Measurements from ENCODE around the gene SNAI3. TPM values are rescaled to one million over a fixed set of nuclear protein-coding genes. Genes with fewer than 3 reads are reported as not detected.
"Not testable (repeated sequence)": the region's sequence is repeated elsewhere in the genome, so short reads cannot be mapped to it uniquely, and the experiment has no call there.

The SNAI3 gene
- total and polyA plus RNA-seq, 9 of the 15 experiments (the other 6 are each of a cell fraction or from before 2014, with no cell fraction given) = 0.04 to 4.1 (median 0.80) TPM; not detected in 1

DNA sequence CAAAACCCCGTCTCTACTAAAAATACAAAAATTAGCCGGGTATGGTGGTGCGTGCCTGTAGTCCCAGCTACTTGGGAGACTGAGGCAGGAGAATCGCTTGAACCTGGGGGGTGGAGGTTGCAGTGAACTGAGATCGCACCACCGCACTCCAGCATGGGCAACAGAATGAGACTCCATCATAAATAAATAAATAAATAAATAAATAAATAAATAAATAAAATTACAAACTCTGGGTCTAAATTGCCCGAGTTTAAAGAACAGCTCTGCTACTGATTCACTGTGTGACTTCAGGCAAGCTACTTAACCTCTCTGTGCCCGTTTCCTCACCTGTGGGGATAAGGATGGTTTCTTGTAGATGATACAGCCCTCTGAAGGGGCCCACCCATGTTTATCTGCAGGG is 16.8 kb downstream of the SNAI3 start:
- Histone ChIP-seq H3K4me1 (replicated peaks in 1 of 2; ENCODE audit: control insufficient read depth in 2 of 2, insufficient read depth in 2 of 2, low read length in 2 of 2) (peaks cover 5 to 29% of the 10 kb centered on the region in 2 experiments; a peak in 4 of 5 replicates), H3K36me3 (ENCODE audit: control insufficient read depth, insufficient read depth, low read length) (peaks cover 18% of the 10 kb centered on the region; the same call in 2 of the 3 replicates)
- in situ Hi-C loops (cut with MboI); H3K27ac ChIP-seq (ENCODE audit: extremely low read depth, low read depth, low read length); H2AFZ ChIP-seq (ENCODE audit: low read depth, low read length); H3K9me1 ChIP-seq (ENCODE audit: control insufficient read depth, insufficient read depth, low read length); H4K20me1 ChIP-seq (replicated peaks; ENCODE audit: control insufficient read depth, insufficient read depth, low read length); H3K9ac ChIP-seq (ENCODE audit: insufficient read depth in 1 of 2, low read depth in 2 of 2, low read length in 2 of 2); ATAC-seq; BruUV-seq (replicated peaks); H3K9me3 ChIP-seq (replicated peaks; ENCODE audit: control insufficient read depth, insufficient read depth, low read depth, low read length); H3K4me2 ChIP-seq (ENCODE audit: insufficient read depth, low read length); intact Hi-C loops (cut with micrococcal nuclease); H3K79me2 ChIP-seq (ENCODE audit: control insufficient read depth, insufficient read depth, low read length); CTCF ChIA-PET (ENCODE audit: low intra/inter-chr PET ratio); H3K4me3 ChIP-seq; H3K27me3 ChIP-seq (ENCODE audit: control insufficient read depth in 2 of 2, insufficient read depth in 2 of 2, low read length in 2 of 2); DNase-seq (ENCODE audit: extremely low read depth in 1 of 4, low spot score in 3 of 4); FAIRE-seq: not testable (repeated sequence)
- POLR2A ChIA-PET = interaction anchor here (0.7 to 1.7 kb wide), 2 partner anchors 18 to 849 kb away, joined by 4 to 9 read pairs; partner anchors contain the start of gene SNAI3
- peak; percentile 61 for TF ChIP-seq ZFP36 (IDR thresholded peaks at IDR 0.05; ENCODE audit: low read depth, low read length, partially characterized antibody)
- 76% methylated on average over 5 of the region's 8 CpGs for WGBS (ENCODE audit: insufficient coverage, low coverage, missing lambda C conversion rate)

DNA sequence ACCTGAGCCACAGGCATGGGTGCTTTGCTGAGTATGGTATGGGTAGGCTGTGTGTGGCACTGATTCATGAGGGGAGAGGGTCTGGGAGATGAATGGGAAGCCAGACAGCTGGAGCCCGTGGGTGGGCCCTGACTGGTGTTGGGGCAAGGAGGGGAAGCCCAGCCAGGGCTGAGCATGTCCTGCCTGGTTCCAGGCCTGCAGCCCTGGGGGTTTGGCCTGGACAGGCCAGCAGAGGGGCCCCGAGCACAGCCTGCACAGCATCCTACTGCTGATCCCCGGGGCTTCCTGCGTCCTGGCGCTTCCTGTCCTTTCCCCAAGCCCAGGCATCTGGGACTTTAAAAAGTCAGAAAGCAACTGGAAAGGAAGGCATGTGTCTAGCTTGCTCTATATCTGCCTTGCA is 18.8 kb downstream of the SNAI3 start:
- H4K20me1 ChIP-seq (replicated peaks; ENCODE audit: control insufficient read depth, insufficient read depth, low read length) = no peaks in the 10 kb centered on the region
- in situ Hi-C loops (cut with MboI) = no loop called here
- BruUV-seq (replicated peaks) = no TSS peak
- H3K27me3 ChIP-seq (ENCODE audit: control insufficient read depth in 2 of 2, insufficient read depth in 2 of 2, low read length in 2 of 2) = no peaks in the 10 kb centered on the region
- H3K4me1 ChIP-seq (replicated peaks in 1 of 2; ENCODE audit: control insufficient read depth in 2 of 2, insufficient read depth in 2 of 2, low read length in 2 of 2) = peaks cover 5 to 43% of the 10 kb centered on the region in 2 experiments; a peak in 4 of 5 replicates
- TF ChIP-seq, protein P1, sequence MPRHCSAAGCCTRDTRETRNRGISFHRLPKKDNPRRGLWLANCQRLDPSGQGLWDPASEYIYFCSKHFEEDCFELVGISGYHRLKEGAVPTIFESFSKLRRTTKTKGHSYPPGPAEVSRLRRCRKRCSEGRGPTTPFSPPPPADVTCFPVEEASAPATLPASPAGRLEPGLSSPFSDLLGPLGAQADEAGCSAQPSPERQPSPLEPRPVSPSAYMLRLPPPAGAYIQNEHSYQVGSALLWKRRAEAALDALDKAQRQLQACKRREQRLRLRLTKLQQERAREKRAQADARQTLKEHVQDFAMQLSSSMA (CRISPR knock-in tag; IDR thresholded peaks at IDR 0.05) = no peak
- TF ChIP-seq POLR2G (IDR thresholded peaks at IDR 0.05; ENCODE audit: low read depth, low read length) = 0 out of 2 replicates have a peak, but pooled peaks have one; percentile 21
- H3K4me2 ChIP-seq (ENCODE audit: insufficient read depth, low read length) = no peak overlapping the region
- intact Hi-C loops (cut with micrococcal nuclease) = no loop called here
- H3K79me2 ChIP-seq (ENCODE audit: control insufficient read depth, insufficient read depth, low read length) = peaks cover 26% of the 10 kb centered on the region
- POLR2A ChIA-PET = interaction anchor here (2.0 kb wide), 1 partner anchor 18 kb away, joined by 6 read pairs; no protein-coding TSS in a partner anchor
- 93% methylated on average over 5 of the region's 5 CpGs for WGBS (ENCODE audit: insufficient coverage, low coverage, missing lambda C conversion rate)
- CTCF ChIA-PET (ENCODE audit: low intra/inter-chr PET ratio) = no interaction called here
- DNase-seq (ENCODE audit: extremely low read depth in 1 of 4, low spot score in 3 of 4) (no peak), ATAC-seq (no peak), FAIRE-seq (no peak)
- peak overlapping the region in 1 of 2 experiments; percentile 79; a peak in 2 of 4 replicates for H3K9ac ChIP-seq (ENCODE audit: insufficient read depth in 1 of 2, low read depth in 2 of 2, low read length in 2 of 2)
- H3K27ac ChIP-seq (ENCODE audit: extremely low read depth, low read depth, low read length) = no peak overlapping the region
- H3K36me3 ChIP-seq (ENCODE audit: control insufficient read depth, insufficient read depth, low read length) = peaks cover 15% of the 10 kb centered on the region; the same call in 2 of the 3 replicates
- no peak overlapping the region for H3K4me3 ChIP-seq
- H2AFZ ChIP-seq (ENCODE audit: low read depth, low read length) = no peak overlapping the region
- no peaks in the 10 kb centered on the region for H3K9me3 ChIP-seq (replicated peaks; ENCODE audit: control insufficient read depth, insufficient read depth, low read depth, low read length)
- no peaks in the 10 kb centered on the region for H3K9me1 ChIP-seq (ENCODE audit: control insufficient read depth, insufficient read depth, low read length)

Measured in K562 (cell line).